WI38 (cell line): ENCODE data around the gene SLC31A1.
"Not testable (repeated sequence)": the region's sequence is repeated elsewhere in the genome, so short reads cannot be mapped to it uniquely, and the experiment has no call there.

Experiments
- H3K4me3 ChIP-seq: 2 replicates; pipeline ENCODE4 v1.5.1; 2011; ENCODE audit warnings: low read depth, mild to moderate bottlenecking, control low read depth, low read length
- CTCF ChIP-seq: IDR thresholded peaks from 2 replicates; pipeline ENCODE4 v1.5.1; 2012; ENCODE audit warnings: low read depth, mild to moderate bottlenecking, control low read depth, low read length

SLC31A1 gene

GRCh38 chr9:113247640-113248039 lies 26.3 kb downstream of the SLC31A1 start:
- TF ChIP-seq CTCF: no peak
- no peak overlapping the region for H3K4me3 ChIP-seq

GRCh38 chr9:113249661-113250060 lies 28.3 kb downstream of the SLC31A1 start:
- not testable (repeated sequence) for H3K4me3 ChIP-seq

- TF ChIP-seq CTCF: no peak
- H3K4me3 ChIP-seq: no peak overlapping the region
Observed at GRCh38 chr9:113250807-113251206, 29.5 kb downstream of the SLC31A1 start.

GRCh38 chr9:113254991-113255390 lies 33.6 kb downstream of the SLC31A1 start:
- no peak overlapping the region for H3K4me3 ChIP-seq
- no peak for TF ChIP-seq CTCF

GRCh38 chr9:113255438-113255837 lies 34.1 kb downstream of the SLC31A1 start:
- no peak for TF ChIP-seq CTCF
- no peak overlapping the region for H3K4me3 ChIP-seq

- TF ChIP-seq CTCF: no peak
Observed at GRCh38 chr9:113257863-113258262, 36.5 kb downstream of the SLC31A1 start.

GRCh38 chr9:113258282-113258681 lies 36.9 kb downstream of the SLC31A1 start:
- TF ChIP-seq CTCF: no peak
- no peak overlapping the region for H3K4me3 ChIP-seq

More at GRCh38 chr9:113257863-113258262, 36.5 kb downstream of the SLC31A1 start:
- no peak overlapping the region for H3K4me3 ChIP-seq

GRCh38 chr9:113261917-113262671 lies 40.8 kb downstream of the SLC31A1 start:
- H3K4me3 ChIP-seq: no peak overlapping the region
- TF ChIP-seq CTCF: no peak
